ENCODE results near the gene KCNQ1. TPM values are rescaled to one million over a fixed set of nuclear protein-coding genes. Genes with fewer than 3 reads are reported as not detected.

KCNQ1 gene
- total and polyA plus RNA-seq, 2 experiments from 2014 or later, result 0.45 to 0.87 TPM

DNA sequence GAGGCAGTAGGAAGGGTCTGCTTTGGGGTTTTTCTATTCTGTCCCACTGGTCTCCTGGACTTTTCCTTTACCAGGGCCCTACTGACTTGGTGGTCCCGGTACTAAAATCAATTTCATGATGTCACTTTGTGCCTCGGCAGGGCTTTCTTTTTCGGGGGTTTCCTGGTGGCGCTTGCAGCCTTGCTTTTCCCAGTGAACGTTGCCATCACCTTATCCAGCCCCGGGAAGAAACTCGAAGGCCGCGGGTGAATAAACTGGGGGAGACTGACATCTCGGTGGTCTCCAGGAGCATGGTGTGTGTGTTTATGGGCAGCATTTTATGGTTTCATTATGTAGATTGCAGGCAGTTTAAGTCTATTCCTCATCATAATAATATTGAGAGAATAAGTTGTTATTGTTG is 84.4 kb downstream of the KCNQ1 start:
- no peaks in the 10 kb centered on the region; the same call in 2 of the 3 replicates for H3K9me3 Mint-ChIP-seq
- peaks cover 8% of the 10 kb centered on the region; the same call in 1 of the 2 replicates for H3K4me1 ChIP-seq (ENCODE audit: insufficient read depth)
- H4K20me1 ChIP-seq (replicated peaks; ENCODE audit: insufficient read depth), result no peaks in the 10 kb centered on the region
- H3K27ac Mint-ChIP-seq, result no peak overlapping the region
- H3K4me2 ChIP-seq, result no peak overlapping the region
- no peaks in the 10 kb centered on the region for H3K27me3 ChIP-seq (ENCODE audit: insufficient read depth)
- no peaks in the 10 kb centered on the region for H3K36me3 Mint-ChIP-seq (ENCODE audit: low read depth)
- H3K4me3 Mint-ChIP-seq, result no peak overlapping the region
- H3K79me2 ChIP-seq (replicated peaks; ENCODE audit: insufficient read depth), result no peaks in the 10 kb centered on the region
- peaks cover 33% of the 10 kb centered on the region for H3K27me3 Mint-ChIP-seq (ENCODE audit: insufficient read depth, low read depth, poor library complexity)
- no peaks in the 10 kb centered on the region for H3K36me3 ChIP-seq (ENCODE audit: insufficient read depth)
- no peak overlapping the region for H3K27ac ChIP-seq (ENCODE audit: low read depth)
- TF ChIP-seq CREB1 (CRISPR knock-in tag; IDR thresholded peaks at IDR 0.05; ENCODE audit: low read depth), result no peak
- TF ChIP-seq, protein P1, sequence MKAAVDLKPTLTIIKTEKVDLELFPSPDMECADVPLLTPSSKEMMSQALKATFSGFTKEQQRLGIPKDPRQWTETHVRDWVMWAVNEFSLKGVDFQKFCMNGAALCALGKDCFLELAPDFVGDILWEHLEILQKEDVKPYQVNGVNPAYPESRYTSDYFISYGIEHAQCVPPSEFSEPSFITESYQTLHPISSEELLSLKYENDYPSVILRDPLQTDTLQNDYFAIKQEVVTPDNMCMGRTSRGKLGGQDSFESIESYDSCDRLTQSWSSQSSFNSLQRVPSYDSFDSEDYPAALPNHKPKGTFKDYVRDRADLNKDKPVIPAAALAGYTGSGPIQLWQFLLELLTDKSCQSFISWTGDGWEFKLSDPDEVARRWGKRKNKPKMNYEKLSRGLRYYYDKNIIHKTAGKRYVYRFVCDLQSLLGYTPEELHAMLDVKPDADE (IDR thresholded peaks at IDR 0.05), result no peak
- no peak for TF ChIP-seq ZNF114 (CRISPR knock-in tag; IDR thresholded peaks at IDR 0.05)
- TF ChIP-seq, protein P2, sequence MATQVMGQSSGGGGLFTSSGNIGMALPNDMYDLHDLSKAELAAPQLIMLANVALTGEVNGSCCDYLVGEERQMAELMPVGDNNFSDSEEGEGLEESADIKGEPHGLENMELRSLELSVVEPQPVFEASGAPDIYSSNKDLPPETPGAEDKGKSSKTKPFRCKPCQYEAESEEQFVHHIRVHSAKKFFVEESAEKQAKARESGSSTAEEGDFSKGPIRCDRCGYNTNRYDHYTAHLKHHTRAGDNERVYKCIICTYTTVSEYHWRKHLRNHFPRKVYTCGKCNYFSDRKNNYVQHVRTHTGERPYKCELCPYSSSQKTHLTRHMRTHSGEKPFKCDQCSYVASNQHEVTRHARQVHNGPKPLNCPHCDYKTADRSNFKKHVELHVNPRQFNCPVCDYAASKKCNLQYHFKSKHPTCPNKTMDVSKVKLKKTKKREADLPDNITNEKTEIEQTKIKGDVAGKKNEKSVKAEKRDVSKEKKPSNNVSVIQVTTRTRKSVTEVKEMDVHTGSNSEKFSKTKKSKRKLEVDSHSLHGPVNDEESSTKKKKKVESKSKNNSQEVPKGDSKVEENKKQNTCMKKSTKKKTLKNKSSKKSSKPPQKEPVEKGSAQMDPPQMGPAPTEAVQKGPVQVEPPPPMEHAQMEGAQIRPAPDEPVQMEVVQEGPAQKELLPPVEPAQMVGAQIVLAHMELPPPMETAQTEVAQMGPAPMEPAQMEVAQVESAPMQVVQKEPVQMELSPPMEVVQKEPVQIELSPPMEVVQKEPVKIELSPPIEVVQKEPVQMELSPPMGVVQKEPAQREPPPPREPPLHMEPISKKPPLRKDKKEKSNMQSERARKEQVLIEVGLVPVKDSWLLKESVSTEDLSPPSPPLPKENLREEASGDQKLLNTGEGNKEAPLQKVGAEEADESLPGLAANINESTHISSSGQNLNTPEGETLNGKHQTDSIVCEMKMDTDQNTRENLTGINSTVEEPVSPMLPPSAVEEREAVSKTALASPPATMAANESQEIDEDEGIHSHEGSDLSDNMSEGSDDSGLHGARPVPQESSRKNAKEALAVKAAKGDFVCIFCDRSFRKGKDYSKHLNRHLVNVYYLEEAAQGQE (IDR thresholded peaks at IDR 0.05; ENCODE audit: unreplicated experiment), result no peak
- no peak for TF ChIP-seq EZH2phosphoT487 (IDR thresholded peaks at IDR 0.05; ENCODE audit: unreplicated experiment)
- no peak for TF ChIP-seq JUNB (IDR thresholded peaks at IDR 0.05; ENCODE audit: unreplicated experiment)
- TF ChIP-seq, protein P3, sequence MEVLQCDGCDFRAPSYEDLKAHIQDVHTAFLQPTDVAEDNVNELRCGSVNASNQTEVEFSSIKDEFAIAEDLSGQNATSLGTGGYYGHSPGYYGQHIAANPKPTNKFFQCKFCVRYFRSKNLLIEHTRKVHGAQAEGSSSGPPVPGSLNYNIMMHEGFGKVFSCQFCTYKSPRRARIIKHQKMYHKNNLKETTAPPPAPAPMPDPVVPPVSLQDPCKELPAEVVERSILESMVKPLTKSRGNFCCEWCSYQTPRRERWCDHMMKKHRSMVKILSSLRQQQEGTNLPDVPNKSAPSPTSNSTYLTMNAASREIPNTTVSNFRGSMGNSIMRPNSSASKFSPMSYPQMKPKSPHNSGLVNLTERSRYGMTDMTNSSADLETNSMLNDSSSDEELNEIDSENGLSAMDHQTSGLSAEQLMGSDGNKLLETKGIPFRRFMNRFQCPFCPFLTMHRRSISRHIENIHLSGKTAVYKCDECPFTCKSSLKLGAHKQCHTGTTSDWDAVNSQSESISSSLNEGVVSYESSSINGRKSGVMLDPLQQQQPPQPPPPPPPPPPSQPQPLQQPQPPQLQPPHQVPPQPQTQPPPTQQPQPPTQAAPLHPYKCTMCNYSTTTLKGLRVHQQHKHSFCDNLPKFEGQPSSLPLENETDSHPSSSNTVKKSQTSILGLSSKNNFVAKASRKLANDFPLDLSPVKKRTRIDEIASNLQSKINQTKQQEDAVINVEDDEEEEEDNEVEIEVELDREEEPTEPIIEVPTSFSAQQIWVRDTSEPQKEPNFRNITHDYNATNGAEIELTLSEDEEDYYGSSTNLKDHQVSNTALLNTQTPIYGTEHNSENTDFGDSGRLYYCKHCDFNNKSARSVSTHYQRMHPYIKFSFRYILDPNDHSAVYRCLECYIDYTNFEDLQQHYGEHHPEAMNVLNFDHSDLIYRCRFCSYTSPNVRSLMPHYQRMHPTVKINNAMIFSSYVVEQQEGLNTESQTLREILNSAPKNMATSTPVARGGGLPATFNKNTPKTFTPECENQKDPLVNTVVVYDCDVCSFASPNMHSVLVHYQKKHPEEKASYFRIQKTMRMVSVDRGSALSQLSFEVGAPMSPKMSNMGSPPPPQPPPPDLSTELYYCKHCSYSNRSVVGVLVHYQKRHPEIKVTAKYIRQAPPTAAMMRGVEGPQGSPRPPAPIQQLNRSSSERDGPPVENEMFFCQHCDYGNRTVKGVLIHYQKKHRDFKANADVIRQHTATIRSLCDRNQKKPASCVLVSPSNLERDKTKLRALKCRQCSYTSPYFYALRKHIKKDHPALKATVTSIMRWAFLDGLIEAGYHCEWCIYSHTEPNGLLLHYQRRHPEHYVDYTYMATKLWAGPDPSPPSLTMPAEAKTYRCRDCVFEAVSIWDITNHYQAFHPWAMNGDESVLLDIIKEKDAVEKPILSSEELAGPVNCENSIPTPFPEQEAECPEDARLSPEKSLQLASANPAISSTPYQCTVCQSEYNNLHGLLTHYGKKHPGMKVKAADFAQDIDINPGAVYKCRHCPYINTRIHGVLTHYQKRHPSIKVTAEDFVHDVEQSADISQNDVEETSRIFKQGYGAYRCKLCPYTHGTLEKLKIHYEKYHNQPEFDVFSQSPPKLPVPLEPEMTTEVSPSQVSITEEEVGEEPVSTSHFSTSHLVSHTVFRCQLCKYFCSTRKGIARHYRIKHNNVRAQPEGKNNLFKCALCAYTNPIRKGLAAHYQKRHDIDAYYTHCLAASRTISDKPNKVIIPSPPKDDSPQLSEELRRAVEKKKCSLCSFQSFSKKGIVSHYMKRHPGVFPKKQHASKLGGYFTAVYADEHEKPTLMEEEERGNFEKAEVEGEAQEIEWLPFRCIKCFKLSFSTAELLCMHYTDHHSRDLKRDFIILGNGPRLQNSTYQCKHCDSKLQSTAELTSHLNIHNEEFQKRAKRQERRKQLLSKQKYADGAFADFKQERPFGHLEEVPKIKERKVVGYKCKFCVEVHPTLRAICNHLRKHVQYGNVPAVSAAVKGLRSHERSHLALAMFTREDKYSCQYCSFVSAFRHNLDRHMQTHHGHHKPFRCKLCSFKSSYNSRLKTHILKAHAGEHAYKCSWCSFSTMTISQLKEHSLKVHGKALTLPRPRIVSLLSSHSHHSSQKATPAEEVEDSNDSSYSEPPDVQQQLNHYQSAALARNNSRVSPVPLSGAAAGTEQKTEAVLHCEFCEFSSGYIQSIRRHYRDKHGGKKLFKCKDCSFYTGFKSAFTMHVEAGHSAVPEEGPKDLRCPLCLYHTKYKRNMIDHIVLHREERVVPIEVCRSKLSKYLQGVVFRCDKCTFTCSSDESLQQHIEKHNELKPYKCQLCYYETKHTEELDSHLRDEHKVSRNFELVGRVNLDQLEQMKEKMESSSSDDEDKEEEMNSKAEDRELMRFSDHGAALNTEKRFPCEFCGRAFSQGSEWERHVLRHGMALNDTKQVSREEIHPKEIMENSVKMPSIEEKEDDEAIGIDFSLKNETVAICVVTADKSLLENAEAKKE (CRISPR knock-in tag; IDR thresholded peaks at IDR 0.05), result no peak
- TF ChIP-seq, protein P4, sequence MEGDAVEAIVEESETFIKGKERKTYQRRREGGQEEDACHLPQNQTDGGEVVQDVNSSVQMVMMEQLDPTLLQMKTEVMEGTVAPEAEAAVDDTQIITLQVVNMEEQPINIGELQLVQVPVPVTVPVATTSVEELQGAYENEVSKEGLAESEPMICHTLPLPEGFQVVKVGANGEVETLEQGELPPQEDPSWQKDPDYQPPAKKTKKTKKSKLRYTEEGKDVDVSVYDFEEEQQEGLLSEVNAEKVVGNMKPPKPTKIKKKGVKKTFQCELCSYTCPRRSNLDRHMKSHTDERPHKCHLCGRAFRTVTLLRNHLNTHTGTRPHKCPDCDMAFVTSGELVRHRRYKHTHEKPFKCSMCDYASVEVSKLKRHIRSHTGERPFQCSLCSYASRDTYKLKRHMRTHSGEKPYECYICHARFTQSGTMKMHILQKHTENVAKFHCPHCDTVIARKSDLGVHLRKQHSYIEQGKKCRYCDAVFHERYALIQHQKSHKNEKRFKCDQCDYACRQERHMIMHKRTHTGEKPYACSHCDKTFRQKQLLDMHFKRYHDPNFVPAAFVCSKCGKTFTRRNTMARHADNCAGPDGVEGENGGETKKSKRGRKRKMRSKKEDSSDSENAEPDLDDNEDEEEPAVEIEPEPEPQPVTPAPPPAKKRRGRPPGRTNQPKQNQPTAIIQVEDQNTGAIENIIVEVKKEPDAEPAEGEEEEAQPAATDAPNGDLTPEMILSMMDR (conservative IDR thresholded peaks at IDR 0.05; ENCODE audit: low read depth in 2 of 2), result no peak
- no peak for TF ChIP-seq NANOG (IDR thresholded peaks at IDR 0.05; ENCODE audit: borderline replicate concordance)
- no peak for TF ChIP-seq ZNF331 (CRISPR knock-in tag; IDR thresholded peaks at IDR 0.05; ENCODE audit: low read depth)
- peaks cover 9% of the 10 kb centered on the region for H3K4me1 Mint-ChIP-seq
- DNase-seq (ENCODE audit: low spot score) (no peak), ATAC-seq (no peak)
- H2AFZ ChIP-seq, result no peak overlapping the region
- H3K9me2 ChIP-seq (ENCODE audit: insufficient read depth), result no peaks in the 10 kb centered on the region
- peaks cover 6% of the 10 kb centered on the region; the same call in 1 of the 2 replicates for H3F3A ChIP-seq (replicated peaks; ENCODE audit: low read depth)
- no peak overlapping the region for H3K4me3 ChIP-seq

All from GM23338 (cell line).